ENCODE data around the gene C1QTNF3.
"Not testable (repeated sequence)": the region's sequence is repeated elsewhere in the genome, so short reads cannot be mapped to it uniquely, and the experiment has no call there.

C1QTNF3 gene

GRCh38 chr5:34043099-34043876 is at the start of gene C1QTNF3:
C1QTNF3 (minus strand) TSS chr5:34043213; CDS start chr5:34043125, 88 bp downstream.
- DNase-seq (ENCODE audit: low spot score) = no peak

DNA sequence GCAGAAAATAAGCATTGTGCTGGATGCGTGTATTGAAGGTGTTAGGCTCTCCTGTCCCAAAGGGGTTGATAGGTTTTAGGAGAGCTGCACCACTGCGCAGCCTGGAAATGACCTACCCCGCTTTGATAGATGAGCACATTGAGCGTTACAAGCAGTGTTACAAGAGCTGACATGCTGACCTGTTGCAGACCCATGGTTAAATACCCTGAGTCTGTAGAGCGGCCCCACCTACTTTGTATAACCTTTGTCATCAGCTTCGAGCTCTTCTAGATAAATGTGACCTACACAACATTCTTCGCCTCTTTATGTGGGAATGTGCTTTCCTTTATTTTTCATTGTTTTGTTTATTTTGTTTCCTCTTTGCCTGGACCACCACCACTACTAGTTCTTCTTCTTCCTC is 48.0 kb upstream of the C1QTNF3 start:
- DNase-seq (ENCODE audit: low spot score) = not testable (repeated sequence)

GRCh38 chr5:34089802-34090201 is 46.8 kb upstream of the C1QTNF3 start:
- not testable (repeated sequence) for DNase-seq (ENCODE audit: low spot score)

DNA sequence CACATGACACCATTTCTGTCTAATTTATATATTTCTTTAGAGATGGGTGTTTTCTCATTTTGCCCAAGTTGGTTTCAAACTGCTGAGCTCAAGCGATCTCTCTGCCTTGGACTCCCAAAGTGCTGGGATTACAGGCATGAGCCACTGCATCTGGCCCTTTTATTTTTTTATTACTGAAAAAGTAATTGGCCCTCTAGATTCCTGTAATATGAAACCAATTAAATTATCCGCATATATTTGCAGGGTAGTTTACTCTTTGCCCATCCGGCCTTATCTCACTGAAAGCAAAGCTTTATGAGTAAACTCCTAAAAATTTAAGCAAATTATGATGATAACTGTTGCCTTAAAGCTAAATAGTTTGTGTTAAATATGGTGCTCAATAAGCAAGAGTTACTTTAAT is 44.7 kb upstream of the C1QTNF3 start:
- DNase-seq (ENCODE audit: low spot score) = not testable (repeated sequence)

- DNase-seq (ENCODE audit: low spot score) = not testable (repeated sequence)
Observed at GRCh38 chr5:34083898-34084297, 40.9 kb upstream of the C1QTNF3 start.

DNA sequence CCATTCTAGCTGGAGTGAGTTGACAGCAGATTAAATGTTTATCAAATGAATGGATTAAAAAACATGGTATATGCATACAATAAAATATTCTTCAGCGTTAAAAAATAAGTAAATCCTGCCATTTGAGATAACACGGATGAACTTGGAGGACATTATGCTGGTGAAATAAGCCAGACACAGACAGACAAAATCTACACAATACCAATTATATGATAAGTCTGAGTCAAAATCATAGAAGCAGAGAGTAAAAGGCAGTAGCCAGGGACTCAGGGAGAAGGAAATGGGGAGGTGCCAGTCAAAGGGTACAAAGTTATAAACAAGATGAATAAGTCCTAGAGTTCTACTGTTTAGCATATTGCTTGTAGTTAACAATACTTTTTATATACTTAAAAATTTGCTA is 36.5 kb upstream of the C1QTNF3 start:
- not testable (repeated sequence) for DNase-seq (ENCODE audit: low spot score)

GRCh38 chr5:34077636-34078035 is 34.6 kb upstream of the C1QTNF3 start:
- not testable (repeated sequence) for DNase-seq (ENCODE audit: low spot score)

DNA sequence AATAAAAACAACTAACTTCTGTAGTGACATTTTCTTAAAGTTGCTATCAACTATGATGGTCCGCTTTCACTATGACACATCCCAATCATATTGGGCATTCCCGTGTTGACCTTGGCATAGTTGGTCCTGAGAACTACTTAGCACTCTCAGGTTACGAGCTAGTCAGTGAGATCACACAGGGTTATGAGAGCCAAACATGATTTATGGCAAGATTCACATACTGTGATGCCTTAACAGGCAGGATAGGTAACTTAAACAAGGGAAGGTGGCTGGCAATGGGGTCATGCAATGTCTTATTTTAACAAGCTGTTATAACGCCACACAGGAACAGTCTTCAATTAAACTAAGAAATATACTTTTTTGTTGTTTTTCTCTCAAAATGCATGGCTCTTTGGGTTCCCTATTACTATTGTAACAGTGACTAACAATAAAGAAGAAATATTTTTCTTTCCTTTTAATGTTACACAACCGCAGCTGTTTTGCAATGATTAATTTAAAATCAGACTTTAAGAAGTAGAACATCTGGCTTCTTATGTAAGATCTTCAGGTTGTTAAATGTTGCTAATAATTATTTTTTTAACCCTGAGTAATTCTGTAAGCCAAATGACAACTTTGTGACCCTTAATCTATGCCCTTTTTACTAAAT is 33.8 kb upstream of the C1QTNF3 start:
- DNase-seq (ENCODE audit: low spot score) = not testable (repeated sequence)

DNA sequence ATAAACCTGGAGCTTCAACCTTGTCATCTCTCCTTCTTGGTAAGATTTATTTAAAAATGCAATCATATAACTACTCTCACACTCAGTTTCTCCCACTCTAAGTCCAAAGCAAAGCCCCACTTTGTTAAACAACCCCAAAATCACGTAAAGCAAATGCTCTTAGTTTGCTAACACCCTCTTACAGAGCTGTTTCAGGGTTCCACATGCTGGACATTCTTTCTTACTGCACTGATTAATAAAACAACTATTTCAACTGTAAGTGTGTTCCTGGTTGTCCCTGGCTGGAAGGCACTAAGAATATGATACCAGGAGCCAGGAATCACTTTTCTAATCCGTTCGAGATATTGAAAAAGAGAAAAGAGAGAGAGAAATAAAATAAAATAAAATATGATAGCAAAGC is 31.5 kb upstream of the C1QTNF3 start:
- not testable (repeated sequence) for DNase-seq (ENCODE audit: low spot score)

DNA sequence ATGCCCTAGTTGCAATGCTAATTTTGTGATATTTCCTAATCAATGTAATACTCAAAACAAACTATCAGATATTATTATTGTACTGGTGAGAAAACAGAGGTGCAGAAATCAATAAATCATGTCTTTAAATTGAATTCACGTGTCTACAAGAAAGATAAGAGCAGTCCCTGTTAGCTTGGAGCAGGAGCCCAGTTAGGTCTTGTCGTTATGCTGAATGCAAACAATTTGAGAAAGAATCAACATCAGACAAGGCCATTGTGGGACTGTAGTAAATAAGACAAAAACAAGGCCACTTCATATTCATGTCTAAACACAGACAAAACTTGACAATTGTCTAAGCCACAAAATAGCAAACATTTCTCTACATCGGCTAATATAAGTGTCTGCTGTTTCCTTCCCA is 31.1 kb upstream of the C1QTNF3 start:
- DNase-seq (ENCODE audit: low spot score) = not testable (repeated sequence)

GRCh38 chr5:34070626-34071025 is 27.6 kb upstream of the C1QTNF3 start:
- DNase-seq (ENCODE audit: low spot score) = not testable (repeated sequence)

DNA sequence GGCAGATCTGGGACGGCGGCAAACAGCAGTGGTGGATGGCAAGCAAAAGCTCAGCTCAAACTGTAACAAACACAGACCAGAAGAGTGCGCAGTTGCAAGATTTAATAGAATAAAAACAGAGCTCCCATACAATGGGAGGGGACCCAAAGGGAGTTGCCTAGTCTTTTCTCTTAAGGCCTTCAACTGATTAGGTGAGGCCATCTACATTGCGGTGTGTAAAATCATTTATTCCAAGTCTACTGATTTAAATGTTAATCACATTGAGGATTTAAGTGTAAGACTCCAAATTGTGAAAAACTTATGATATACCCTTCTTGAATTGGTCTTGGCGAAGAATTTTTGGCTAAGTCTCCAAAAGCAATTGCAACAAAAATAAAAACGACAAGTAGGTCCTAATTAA is 21.6 kb upstream of the C1QTNF3 start:
- DNase-seq (ENCODE audit: low spot score) = no peak

- no peak for DNase-seq (ENCODE audit: low spot score)
Observed at GRCh38 chr5:34062419-34062818, 19.4 kb upstream of the C1QTNF3 start.

GRCh38 chr5:34061993-34062392 is 19.0 kb upstream of the C1QTNF3 start:
- no peak for DNase-seq (ENCODE audit: low spot score)

GRCh38 chr5:34059977-34060376 is 17.0 kb upstream of the C1QTNF3 start:
- no peak for DNase-seq (ENCODE audit: low spot score)

GRCh38 chr5:34058532-34058931 is 15.5 kb upstream of the C1QTNF3 start:
- DNase-seq (ENCODE audit: low spot score) = no peak

DNA sequence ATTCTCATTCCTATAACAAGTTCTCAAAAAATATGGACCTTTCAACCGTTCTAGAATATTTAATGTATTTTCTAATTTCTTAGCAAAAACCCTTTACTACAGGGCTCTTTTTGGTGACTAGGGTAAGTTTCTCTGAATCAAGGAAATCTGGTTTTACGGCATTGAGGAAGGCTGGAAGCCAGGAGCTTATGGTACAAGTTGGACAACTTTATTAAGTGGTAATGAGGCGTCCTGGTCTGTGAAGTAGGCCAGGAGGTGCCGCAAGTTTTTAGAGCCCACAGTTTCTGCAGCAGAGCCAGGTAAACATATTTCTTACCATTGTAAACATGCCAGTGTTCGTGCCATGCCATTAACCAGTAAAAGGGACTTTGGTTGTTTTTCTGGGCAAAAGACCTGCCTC is 14.6 kb upstream of the C1QTNF3 start:
- no peak for DNase-seq (ENCODE audit: low spot score)

DNA sequence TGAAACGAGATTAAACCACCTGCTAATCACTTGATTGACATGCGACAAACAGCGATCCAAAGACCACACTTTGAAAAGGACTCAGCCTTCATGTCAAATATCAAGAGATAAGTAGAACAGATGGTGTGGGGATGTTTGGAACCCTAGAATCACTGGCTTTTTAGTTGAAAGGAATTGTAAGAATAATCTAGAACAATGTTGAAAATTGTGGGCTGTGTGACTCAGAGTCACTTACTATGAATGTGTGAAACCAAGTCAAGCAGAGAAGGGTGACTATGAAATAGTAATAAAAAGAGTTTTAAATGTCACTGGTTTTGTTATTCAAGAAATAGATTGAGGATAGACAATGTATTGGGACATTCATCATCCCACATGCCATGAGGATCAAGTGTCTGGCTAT is 14.1 kb upstream of the C1QTNF3 start:
- DNase-seq (ENCODE audit: low spot score) = no peak

DNA sequence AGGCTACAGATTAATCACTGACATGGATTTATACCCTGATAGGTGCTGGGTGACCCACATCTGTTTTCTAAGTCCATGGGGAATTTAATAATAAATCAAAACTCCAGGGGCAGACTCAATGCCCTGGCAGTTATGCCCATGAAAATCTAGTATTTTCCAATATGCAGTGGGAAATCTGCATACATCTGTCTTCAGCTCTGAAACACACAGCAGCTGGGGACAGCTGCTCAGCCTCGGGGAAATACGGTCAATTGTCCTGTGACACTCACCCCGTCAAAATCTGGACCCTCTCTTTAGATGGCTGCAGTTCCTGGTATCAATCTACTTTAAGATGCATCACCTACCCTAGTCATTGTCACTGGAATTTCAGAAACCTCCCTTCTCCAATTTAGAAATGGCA is 12.7 kb upstream of the C1QTNF3 start:
- no peak for DNase-seq (ENCODE audit: low spot score)

DNA sequence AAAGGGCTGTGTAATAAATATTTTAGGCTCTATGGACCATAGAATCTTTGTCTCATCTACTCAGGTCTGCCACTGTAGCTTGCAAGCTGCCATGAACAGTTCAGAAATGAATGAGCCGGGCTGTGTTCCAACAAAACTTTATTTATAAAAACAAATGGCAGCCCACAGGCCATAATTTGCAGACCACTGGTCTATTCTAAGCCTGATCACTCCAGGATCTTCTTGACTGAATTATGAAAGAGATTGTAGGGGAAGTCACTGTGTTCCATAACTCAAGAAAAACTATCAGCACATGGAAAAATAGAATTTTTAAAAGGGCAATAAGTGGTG is 11.4 kb upstream of the C1QTNF3 start:
- no peak for DNase-seq (ENCODE audit: low spot score)

DNA sequence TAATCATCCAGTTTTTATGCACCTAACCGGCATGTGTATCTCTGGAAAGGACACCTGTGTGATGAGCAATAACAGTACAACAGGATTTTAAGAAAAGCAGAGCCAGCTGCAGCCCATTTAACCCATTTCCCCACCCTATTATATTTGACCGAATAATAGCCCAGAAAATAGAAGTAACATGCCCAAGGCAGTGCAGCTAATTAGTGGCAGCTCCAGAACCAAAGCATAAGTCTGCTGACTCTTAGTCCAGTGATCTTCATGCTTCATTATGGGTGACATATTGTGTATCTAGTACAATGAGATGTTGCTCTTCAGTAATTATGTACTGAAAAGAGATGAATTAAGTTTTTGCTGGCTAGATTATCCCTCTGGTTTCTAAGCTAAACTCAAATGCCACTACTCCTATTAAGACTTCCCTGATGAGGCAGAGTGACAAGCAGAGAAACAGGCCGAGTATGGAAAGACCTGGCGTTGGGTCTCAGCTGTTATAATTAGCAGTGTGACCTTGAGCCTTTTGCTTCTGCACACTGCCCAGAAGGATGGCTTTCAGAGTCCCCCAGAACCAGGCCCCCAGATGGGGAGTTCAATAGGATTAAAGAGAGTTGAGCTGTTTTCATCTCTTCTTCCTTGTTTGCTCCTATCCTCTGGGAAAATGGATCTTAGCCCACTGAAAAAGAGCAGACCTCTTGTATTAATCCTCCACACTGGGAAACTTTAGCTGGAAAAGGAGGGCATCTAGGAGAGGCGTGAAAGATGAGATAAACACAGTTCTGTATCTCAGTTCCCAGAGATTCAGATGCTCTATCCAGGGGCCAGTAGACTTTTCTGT is 10.8 kb upstream of the C1QTNF3 start:
- no peak for DNase-seq (ENCODE audit: low spot score)

DNA sequence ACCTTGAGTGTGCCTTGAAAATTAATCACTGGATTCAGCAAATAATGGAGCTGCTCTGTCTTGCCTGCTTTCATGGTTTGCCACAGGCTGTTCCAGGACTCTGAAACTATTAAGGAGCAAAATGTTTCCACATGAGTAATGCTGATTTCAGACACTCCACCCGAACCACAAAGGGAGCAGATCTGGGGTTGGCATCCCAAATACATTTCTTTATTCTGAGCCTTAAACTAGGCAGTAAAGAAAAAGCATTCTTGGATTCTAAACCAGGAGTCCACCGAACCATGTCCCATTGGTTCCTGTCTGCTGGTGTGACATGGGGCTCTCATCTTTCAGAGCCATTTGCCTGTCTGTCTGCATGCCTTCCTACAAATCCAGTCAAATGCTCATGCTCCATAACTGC is 10.1 kb upstream of the C1QTNF3 start:
- DNase-seq (ENCODE audit: low spot score) = no peak
